Omental fat pad (tissue), 4 donors: ENCODE measurements around the gene TRIM75. TPM values are rescaled to one million over a fixed set of nuclear protein-coding genes. Genes with fewer than 3 reads are reported as not detected.
"Not testable (repeated sequence)": the region's sequence is repeated elsewhere in the genome, so short reads cannot be mapped to it uniquely, and the experiment has no call there.

Source experiments
- ATAC-seq: fragments of 150-250 bp; one replicate; pipeline ENCODE4 v1.9.1; 2016; ENCODE audit warnings: mild to moderate bottlenecking, moderate library complexity; ENCODE audit not compliant: low FRiP score
- DNase-seq: peaks from one replicate; pipeline ENCODE4 v3.0.0-alpha.2; 2019; ENCODE audit warnings: low spot score
- CTCF ChIP-seq, 3 donors: fragments of 450-650 bp; IDR thresholded peaks; one replicate each; pipeline ENCODE4 v1.5.1; 2016 to 2017; ENCODE audit warnings: antibody characterized with exemption in 3 of 3, mild to moderate bottlenecking in 3 of 3, moderate library complexity in 2 of 3
- total RNA-seq, 4 donors: library from RNA; depleted of rRNA; stranded (reverse); fragments of >200 nt; gene quantifications; one replicate each; pipeline ENCODE4 v1.1.0, GENCODE V29; 2016

Gene TRIM75
- total RNA-seq, 4 donors from 2014 or later: not detected

- ATAC-seq (no peak), DNase-seq (no peak)
- no peak for TF ChIP-seq CTCF (IDR thresholded peaks at IDR 0.05)
Measured at GRCh38 chr4:165052627-165053026, 1.0 kb upstream of the TRIM75 start.

DNA sequence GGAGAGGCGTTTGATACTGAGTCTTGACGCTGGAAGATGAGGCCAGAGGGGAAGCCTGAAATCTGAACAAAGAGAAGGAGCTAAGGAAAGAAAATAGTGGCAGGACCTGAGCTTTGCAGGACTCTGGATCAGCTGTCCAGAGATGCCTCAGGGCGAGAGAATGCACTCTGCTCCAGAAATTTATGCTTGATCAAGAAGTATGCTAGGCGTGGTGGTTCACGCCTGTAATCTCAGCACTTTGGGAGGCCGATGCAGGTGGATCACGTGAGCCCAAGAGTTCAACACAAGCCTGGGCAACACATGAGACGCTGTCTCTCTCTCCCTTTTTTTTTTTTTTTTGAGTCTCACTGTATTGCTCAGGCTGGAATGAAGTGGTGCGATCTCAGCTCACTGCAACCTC lies 1.9 kb downstream of the TRIM75 start:
- TF ChIP-seq CTCF (IDR thresholded peaks at IDR 0.05): no peak
- no peak for DNase-seq
- no peak for ATAC-seq

DNA sequence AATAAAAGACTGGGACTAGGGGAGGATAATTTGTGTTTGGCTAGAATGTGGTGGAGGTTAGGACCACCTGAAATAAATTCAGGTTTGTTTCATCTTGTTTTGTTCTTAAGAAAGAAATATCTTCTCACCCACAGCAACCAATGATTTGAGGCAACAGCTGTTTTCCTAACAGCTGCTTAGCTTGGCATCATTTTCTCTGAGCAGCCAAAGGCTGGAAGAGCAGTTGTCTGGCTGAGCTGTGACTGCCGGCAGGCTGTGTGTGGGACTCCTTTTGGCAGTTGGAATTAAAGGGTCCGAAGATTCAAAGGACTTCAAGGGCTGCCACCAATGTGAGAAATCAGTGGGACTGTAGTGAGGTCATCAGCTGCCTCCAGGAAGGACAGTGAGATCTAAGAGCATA lies 5.0 kb downstream of the TRIM75 start:
- TF ChIP-seq CTCF (IDR thresholded peaks at IDR 0.05): no peak
- no peak for DNase-seq
- ATAC-seq: no peak

- ATAC-seq (no peak), DNase-seq (no peak)
- TF ChIP-seq CTCF (IDR thresholded peaks at IDR 0.05): no peak
Measured at GRCh38 chr4:165059386-165059785, 5.7 kb downstream of the TRIM75 start.

GRCh38 chr4:165060938-165061337 lies 7.3 kb downstream of the TRIM75 start:
- TF ChIP-seq CTCF (IDR thresholded peaks at IDR 0.05): no peak
- no peak for ATAC-seq
- DNase-seq: no peak

DNA sequence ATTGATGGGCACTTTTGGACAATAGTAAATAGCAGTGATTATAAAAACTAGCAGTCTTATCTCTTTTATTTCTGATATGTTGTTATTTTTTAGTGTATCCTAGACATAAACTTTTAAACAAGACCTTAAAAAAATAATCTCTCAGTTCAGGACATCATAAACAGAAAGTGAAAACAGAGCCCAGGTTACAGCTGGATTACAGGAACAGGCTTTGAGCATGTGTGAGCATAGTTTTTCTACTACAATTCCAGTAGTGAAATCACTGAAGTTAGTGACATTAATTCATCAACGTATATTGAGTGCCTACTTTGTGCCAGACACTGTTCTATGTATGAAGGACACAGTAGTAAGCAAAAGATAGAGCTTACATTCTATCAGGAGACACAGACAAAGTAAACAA lies 16.9 kb downstream of the TRIM75 start:
- DNase-seq: no peak
- no peak for ATAC-seq
- no peak for TF ChIP-seq CTCF (IDR thresholded peaks at IDR 0.05)

- not testable (repeated sequence) for DNase-seq
Measured at GRCh38 chr4:165073346-165073745, 19.7 kb downstream of the TRIM75 start.

DNA sequence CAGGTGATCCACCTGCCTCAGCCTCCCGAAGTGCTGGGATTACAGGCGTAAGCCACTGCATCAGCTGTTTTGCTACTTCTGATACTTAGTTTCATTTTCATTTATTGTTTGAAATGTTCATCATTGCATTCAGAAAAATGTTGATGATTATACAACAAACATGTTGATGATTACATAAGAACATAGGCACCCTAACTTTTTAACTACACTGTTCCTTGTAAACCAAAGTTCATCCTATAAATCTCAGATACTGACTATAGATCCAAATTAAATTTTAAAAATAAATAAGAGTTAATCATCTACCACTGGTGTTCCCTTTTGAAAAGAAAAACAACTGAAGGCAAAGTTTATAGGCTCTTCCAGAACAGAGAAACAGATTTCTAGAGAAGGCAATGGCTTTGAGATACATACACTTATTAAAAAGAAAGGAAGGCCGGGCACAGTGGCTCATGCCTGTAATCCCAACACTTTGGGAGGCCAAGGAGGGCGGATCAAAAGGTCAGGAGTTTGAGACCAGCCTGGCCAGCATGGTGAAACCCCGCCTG lies 23.4 kb downstream of the TRIM75 start:
- TF ChIP-seq CTCF (IDR thresholded peaks at IDR 0.05): no peak
- DNase-seq (no peak), ATAC-seq (no peak)

More at GRCh38 chr4:165073346-165073745, 19.7 kb downstream of the TRIM75 start:
- ATAC-seq: not testable (repeated sequence)
